HEK293T (cell line): ENCODE results near the gene ZNF697.

Source experiments
- CTCF ChIA-PET: fragments of 350-600 bp; formaldehyde crosslinking; extraction: SDS; loops from one replicate; lab custom pipeline; 2021; ENCODE audit warnings: antibody characterized with exemption, inconsistent platforms; lab: Yijun Ruan, JAX
- POLR2A ChIA-PET: fragments of 350-600 bp; formaldehyde crosslinking; extraction: SDS; loops from one replicate; lab custom pipeline; 2020; ENCODE audit warnings: antibody characterized with exemption, inconsistent platforms; lab: Yijun Ruan, JAX
- DNase-seq: peaks from one replicate; pipeline ENCODE4 v3.0.0; 2012; ENCODE audit warnings: mixed read lengths; ENCODE audit errors: extremely low spot score
- ARNT ChIP-seq: fragments of 450-650 bp; IDR thresholded peaks from 2 replicates; pipeline ENCODE4 v1.6.1; 2017; ENCODE audit warnings: mild to moderate bottlenecking
- BHLHE40 ChIP-seq: fragments of 450-650 bp; IDR thresholded peaks from 2 replicates; pipeline ENCODE4 v1.6.1; 2016; ENCODE audit warnings: mild to moderate bottlenecking, moderate library complexity, borderline replicate concordance
- CTBP1 ChIP-seq: fragments of 450-650 bp; IDR thresholded peaks from 2 replicates; pipeline ENCODE4 v1.6.1; 2016; ENCODE audit warnings: borderline replicate concordance
- ELF4 ChIP-seq: fragments of 450-650 bp; IDR thresholded peaks from 2 replicates; pipeline ENCODE4 v1.6.1; 2017; ENCODE audit warnings: antibody characterized with exemption
- FOXA1 ChIP-seq: fragments of 450-650 bp; IDR thresholded peaks from 2 replicates; pipeline ENCODE4 v1.6.1; 2016; ENCODE audit warnings: mild to moderate bottlenecking
- FOXK2 ChIP-seq: fragments of 450-650 bp; IDR thresholded peaks from 2 replicates; pipeline ENCODE4 v1.6.1; 2016; ENCODE audit warnings: mild to moderate bottlenecking
- FOXM1 ChIP-seq: fragments of 450-650 bp; IDR thresholded peaks from 2 replicates; pipeline ENCODE4 v1.6.1; 2017; ENCODE audit warnings: mild to moderate bottlenecking, borderline replicate concordance
- HDGF ChIP-seq: fragments of 450-650 bp; IDR thresholded peaks from 2 replicates; pipeline ENCODE4 v1.6.1; 2017; ENCODE audit warnings: antibody characterized with exemption, borderline replicate concordance
- L3MBTL2 ChIP-seq: fragments of 450-650 bp; conservative IDR thresholded peaks from 2 replicates; pipeline ENCODE4 v1.6.1; 2016; ENCODE audit warnings: mild to moderate bottlenecking
- LEF1 ChIP-seq: fragments of 450-650 bp; IDR thresholded peaks from 2 replicates; pipeline ENCODE4 v1.6.1; 2017; ENCODE audit warnings: mild to moderate bottlenecking, borderline replicate concordance
- NFRKB ChIP-seq: fragments of 450-650 bp; IDR thresholded peaks from 2 replicates; pipeline ENCODE4 v1.6.1; 2016; ENCODE audit warnings: mild to moderate bottlenecking, moderate library complexity
- PKNOX1 ChIP-seq: fragments of 450-650 bp; IDR thresholded peaks from 2 replicates; pipeline ENCODE4 v1.6.1; 2016
- SP1 ChIP-seq: fragments of 450-650 bp; IDR thresholded peaks from 2 replicates; pipeline ENCODE4 v1.6.1; 2017
- SUZ12 ChIP-seq: fragments of 450-650 bp; IDR thresholded peaks from 2 replicates; pipeline ENCODE4 v1.6.1; 2016; ENCODE audit warnings: mild to moderate bottlenecking
- TARDBP ChIP-seq: fragments of 450-650 bp; IDR thresholded peaks from 2 replicates; pipeline ENCODE4 v1.6.1; 2016
- ZNF384 ChIP-seq: fragments of 450-650 bp; IDR thresholded peaks from 2 replicates; pipeline ENCODE4 v1.6.1; 2016

The ZNF697 gene

GRCh38 chr1:119632841-119633240, 15.2 kb downstream of the ZNF697 start:
- no peak for DNase-seq
- TF ChIP-seq ELF4 (no peak), ZNF384 (no peak), SP1 (no peak), FOXK2 (no peak), PKNOX1 (no peak), SUZ12 (no peak), BHLHE40 (no peak), NFRKB (no peak), CTBP1 (no peak), FOXA1 (no peak), TARDBP (no peak), L3MBTL2 (no peak), FOXM1 (no peak), ARNT (no peak), HDGF (no peak), LEF1 (no peak)
- CTCF ChIA-PET = interaction anchor here (1.1 to 1.8 kb wide), 3 partner anchors 14 to 19 kb away, joined by 3 to 11 read pairs (median 4); partner anchors contain the start of gene ZNF697
- POLR2A ChIA-PET = interaction anchor here (0.9 kb wide), 1 partner anchor 79 kb away, joined by 5 read pairs; the partner anchor contains the start of gene PHGDH

GRCh38 chr1:119632103-119632490, 16.0 kb downstream of the ZNF697 start:
- CTCF ChIA-PET = interaction anchor here (0.7 to 1.5 kb wide), 3 partner anchors 13 to 20 kb away, joined by 3 to 4 read pairs (median 3); no protein-coding TSS in a partner anchor
- POLR2A ChIA-PET = interaction anchor here (0.9 kb wide), 1 partner anchor 80 kb away, joined by 5 read pairs; the partner anchor contains the start of gene PHGDH
- no peak for DNase-seq

GRCh38 chr1:119631433-119632102, 16.5 kb downstream of the ZNF697 start:
- TF ChIP-seq ZNF384 (no peak), PKNOX1 (no peak), SP1 (no peak), HDGF (no peak), FOXA1 (no peak), SUZ12 (no peak), ARNT (no peak), L3MBTL2 (no peak), FOXM1 (no peak), ELF4 (no peak)
- DNase-seq = no peak
- POLR2A ChIA-PET = interaction anchor here (3.2 kb wide), 1 partner anchor 16 kb away, joined by 21 read pairs; the partner anchor contains the start of gene ZNF697
- CTCF ChIA-PET = interaction anchor here (1.1 to 1.5 kb wide), 2 partner anchors 12 to 18 kb away, joined by 3 to 4 read pairs; no protein-coding TSS in a partner anchor

More at GRCh38 chr1:119632103-119632490, 16.0 kb downstream of the ZNF697 start:
- no peak for TF ChIP-seq SP1
- no peak for TF ChIP-seq CTBP1
- no peak for TF ChIP-seq NFRKB
- no peak for TF ChIP-seq L3MBTL2
- TF ChIP-seq ARNT = no peak

- DNase-seq = no peak
- TF ChIP-seq ELF4 (no peak), TARDBP (no peak), BHLHE40 (no peak), ZNF384 (no peak), PKNOX1 (no peak), FOXM1 (no peak), HDGF (no peak), FOXA1 (no peak), CTBP1 (no peak), FOXK2 (no peak), SP1 (no peak), L3MBTL2 (no peak), SUZ12 (no peak), ARNT (no peak), LEF1 (no peak), NFRKB (no peak)
- POLR2A ChIA-PET = interaction anchor here (3.2 kb wide), 1 partner anchor 17 kb away, joined by 21 read pairs; the partner anchor contains the start of gene ZNF697
- CTCF ChIA-PET = no interaction called here
Observed at GRCh38 chr1:119631086-119631432, 17.0 kb downstream of the ZNF697 start.

- peak; percentile 22 for DNase-seq
- peak; percentile 36; the same call in 1 of the 2 replicates for TF ChIP-seq CTBP1
- TF ChIP-seq ARNT = no peak
- TF ChIP-seq PKNOX1 = peak; percentile 92
- CTCF ChIA-PET = no interaction called here
- POLR2A ChIA-PET = interaction anchor here (4.3 kb wide), 1 partner anchor 21 kb away, joined by 19 read pairs; the partner anchor contains the start of gene ZNF697
Observed at GRCh38 chr1:119626841-119627240, 21.2 kb downstream of the ZNF697 start.
